Measurements from ENCODE around the gene INPP5K.
A peak's percentile ranks its signal among the peaks of the same experiment; 100 is the strongest.

INPP5K gene

DNA sequence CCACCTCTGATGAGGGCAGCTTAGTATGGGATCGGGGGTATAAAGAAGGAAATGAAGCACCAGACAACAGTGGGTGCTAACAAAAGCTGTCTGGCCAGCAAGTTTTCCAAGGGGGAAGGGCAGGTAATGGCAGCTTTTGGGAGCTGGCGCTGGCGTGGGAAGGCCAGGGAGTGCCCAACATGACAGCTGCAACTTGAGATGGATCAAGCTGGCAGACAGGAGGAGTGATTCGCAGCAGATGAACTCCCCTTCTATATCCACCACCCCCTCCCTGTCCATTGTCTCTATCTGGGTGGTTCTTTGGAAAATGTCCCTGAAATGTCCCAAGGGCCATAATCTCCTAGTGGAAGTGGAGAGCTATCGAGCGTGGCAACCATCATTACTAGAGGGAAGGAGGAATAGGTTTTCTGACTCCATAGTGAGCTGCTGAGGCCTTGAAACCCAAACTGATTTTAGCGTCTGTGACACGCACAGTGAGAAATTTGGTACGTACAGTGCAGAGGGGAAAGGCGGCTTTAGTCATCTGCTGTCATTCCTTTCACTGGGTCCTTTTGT, 4.8 kb upstream of the INPP5K start:
- Histone ChIP-seq H3K36me3 (replicated peaks) (peaks cover 28% of the 10 kb centered on the region), H3K4me3 (ENCODE audit: low read depth, low read length) (no peak overlapping the region), H3K27ac (no peak overlapping the region), H3K27me3 (replicated peaks) (no peaks in the 10 kb centered on the region)
- in situ Hi-C loops (cut with HindIII; ENCODE audit: low pct_ligation_motif_present, low sequenced_read_pairs), result no loop called here
- no peak for DNase-seq
- TF ChIP-seq, protein P1, sequence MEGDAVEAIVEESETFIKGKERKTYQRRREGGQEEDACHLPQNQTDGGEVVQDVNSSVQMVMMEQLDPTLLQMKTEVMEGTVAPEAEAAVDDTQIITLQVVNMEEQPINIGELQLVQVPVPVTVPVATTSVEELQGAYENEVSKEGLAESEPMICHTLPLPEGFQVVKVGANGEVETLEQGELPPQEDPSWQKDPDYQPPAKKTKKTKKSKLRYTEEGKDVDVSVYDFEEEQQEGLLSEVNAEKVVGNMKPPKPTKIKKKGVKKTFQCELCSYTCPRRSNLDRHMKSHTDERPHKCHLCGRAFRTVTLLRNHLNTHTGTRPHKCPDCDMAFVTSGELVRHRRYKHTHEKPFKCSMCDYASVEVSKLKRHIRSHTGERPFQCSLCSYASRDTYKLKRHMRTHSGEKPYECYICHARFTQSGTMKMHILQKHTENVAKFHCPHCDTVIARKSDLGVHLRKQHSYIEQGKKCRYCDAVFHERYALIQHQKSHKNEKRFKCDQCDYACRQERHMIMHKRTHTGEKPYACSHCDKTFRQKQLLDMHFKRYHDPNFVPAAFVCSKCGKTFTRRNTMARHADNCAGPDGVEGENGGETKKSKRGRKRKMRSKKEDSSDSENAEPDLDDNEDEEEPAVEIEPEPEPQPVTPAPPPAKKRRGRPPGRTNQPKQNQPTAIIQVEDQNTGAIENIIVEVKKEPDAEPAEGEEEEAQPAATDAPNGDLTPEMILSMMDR (IDR thresholded peaks at IDR 0.05; ENCODE audit: low read depth, low read length, missing control alignments), result no peak

GRCh38 chr17:1519678-1520077, 3.3 kb upstream of the INPP5K start:
- no peak overlapping the region for H3K4me3 ChIP-seq (ENCODE audit: low read depth, low read length)
- in situ Hi-C loops (cut with HindIII; ENCODE audit: low pct_ligation_motif_present, low sequenced_read_pairs), result no loop called here
- no peak overlapping the region for H3K27ac ChIP-seq
- TF ChIP-seq, protein P1 (IDR thresholded peaks at IDR 0.05; ENCODE audit: low read depth, low read length, missing control alignments), result no peak
- no peaks in the 10 kb centered on the region for H3K27me3 ChIP-seq (replicated peaks)
- DNase-seq, result no peak
- H3K36me3 ChIP-seq (replicated peaks), result peaks cover 18% of the 10 kb centered on the region

- in situ Hi-C loops (cut with HindIII; ENCODE audit: low pct_ligation_motif_present, low sequenced_read_pairs), result no loop called here
- DNase-seq, result no peak
- Histone ChIP-seq H3K27me3 (replicated peaks) (no peaks in the 10 kb centered on the region), H3K27ac (no peak overlapping the region), H3K36me3 (replicated peaks) (peaks cover 16% of the 10 kb centered on the region), H3K4me3 (ENCODE audit: low read depth, low read length) (no peak overlapping the region)
- TF ChIP-seq, protein P1 (IDR thresholded peaks at IDR 0.05; ENCODE audit: low read depth, low read length, missing control alignments), result no peak
Observed at GRCh38 chr17:1518410-1518809, 2.0 kb upstream of the INPP5K start.

GRCh38 chr17:1515640-1516387, 598 bp downstream of the INPP5K start:
- Histone ChIP-seq H3K27me3 (replicated peaks) (no peaks in the 10 kb centered on the region), H3K27ac (peak overlapping the region; percentile 83), H3K36me3 (replicated peaks) (peaks cover 7% of the 10 kb centered on the region), H3K4me3 (ENCODE audit: low read depth, low read length) (peak overlapping the region; percentile 94)
- peak; percentile 78 for DNase-seq
- in situ Hi-C loops (cut with HindIII; ENCODE audit: low pct_ligation_motif_present, low sequenced_read_pairs), result no loop called here
- TF ChIP-seq, protein P1 (IDR thresholded peaks at IDR 0.05; ENCODE audit: low read depth, low read length, missing control alignments), result peak; percentile 77

DNA sequence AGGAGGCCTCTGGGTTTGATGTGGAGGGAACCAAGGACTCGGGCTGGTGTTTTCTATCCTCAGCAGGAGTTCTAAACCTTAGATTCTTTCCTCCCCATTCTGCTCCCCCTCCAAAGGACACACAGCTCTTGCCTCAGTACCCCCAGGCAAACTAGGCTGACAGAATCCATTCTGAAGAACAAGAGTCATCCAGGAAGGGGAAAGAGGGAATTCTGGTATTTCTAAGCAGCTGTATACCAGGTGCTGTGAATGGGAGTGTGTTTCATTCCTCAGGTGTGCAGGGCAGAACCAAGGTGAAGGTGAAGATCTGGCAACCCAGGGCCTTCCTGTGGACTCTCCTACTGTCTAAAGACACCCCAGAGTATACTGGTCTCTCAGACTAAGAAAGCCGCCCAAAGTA, 4.1 kb downstream of the INPP5K start:
- H3K4me3 ChIP-seq (ENCODE audit: low read depth, low read length), result no peak overlapping the region
- no peaks in the 10 kb centered on the region for H3K27me3 ChIP-seq (replicated peaks)
- TF ChIP-seq, protein P1 (IDR thresholded peaks at IDR 0.05; ENCODE audit: low read depth, low read length, missing control alignments), result no peak
- peaks cover 9% of the 10 kb centered on the region for H3K36me3 ChIP-seq (replicated peaks)
- in situ Hi-C loops (cut with HindIII; ENCODE audit: low pct_ligation_motif_present, low sequenced_read_pairs), result no loop called here
- no peak overlapping the region for H3K27ac ChIP-seq
- DNase-seq, result no peak
